Activated CD4-positive, alpha-beta T cell treated with anti-CD3 and anti-CD28 coated beads, Interleukin-10, Interleukin-2, amounts not matched to agents 100 ng/mL and 50 ng/mL, durations not matched to agents 16 hours and 8 hours (primary cell): Measurements from ENCODE around the gene GOLGB1.
A peak's percentile ranks its signal among the peaks of the same experiment; 100 is the strongest.
"Not testable (repeated sequence)": the region's sequence is repeated elsewhere in the genome, so short reads cannot be mapped to it uniquely, and the experiment has no call there.

Source experiments
- DNase-seq: peaks from one replicate; pipeline ENCODE4 v3.0.0-alpha.2; 2020

GOLGB1 gene

DNA sequence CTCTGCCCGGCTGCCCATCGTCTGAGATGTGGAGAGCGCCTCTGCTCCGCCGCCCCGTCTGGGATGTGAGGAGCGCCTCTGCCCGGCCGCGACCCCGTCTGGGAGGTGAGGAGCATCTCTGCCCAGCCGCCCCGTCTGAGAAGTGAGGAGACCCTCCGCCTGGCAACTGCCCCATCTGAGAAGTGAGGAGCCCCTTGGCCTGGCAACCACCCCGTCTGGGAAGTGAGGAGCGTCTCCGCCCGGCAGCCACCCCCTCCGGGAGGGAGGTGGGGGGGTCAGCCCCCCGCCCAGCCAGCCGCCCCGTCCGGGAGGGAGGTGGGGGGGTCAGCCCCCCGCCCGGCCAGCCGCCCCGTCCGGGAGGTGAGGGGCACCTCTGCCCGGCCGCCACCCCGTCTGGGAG, 60.8 kb downstream of the GOLGB1 start:
- not testable (repeated sequence) for DNase-seq

DNA sequence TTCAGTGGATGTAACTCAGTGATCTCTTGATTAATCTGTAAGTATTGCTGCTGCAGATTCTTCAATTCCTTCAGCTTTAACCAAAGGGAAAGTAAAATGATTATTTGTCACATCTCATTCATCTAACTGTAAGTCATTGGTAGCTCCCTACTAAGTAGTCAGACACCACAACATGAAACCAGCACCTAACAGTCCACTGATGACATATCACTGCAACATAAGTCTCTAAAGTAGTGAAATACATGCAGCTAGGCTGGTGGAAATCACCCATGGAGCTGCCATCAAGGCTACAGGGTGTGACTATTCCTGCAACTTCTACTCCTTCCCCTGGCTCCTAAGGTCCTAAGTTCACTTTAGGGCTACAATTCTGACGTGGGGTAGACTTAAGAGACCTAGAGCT, 67.7 kb downstream of the GOLGB1 start:
- peak; percentile 19 for DNase-seq

DNA sequence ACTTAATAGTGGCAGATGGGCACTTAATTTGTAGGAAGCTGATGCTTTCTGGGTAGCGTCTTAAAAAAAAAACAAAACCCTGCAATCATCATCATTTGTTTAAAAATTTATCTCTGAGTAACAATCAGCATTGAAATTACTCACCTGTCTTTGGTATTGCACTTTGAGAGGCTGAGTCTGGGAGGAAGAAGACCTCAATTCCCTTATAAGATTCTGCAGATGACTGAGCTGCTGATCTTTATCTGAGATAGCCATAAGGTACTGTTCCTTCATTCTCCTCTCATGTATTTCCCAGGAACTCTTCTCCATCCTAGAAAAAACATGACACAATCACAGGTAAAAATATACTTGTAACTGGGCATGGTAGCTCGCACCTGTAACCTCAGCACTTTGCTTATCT, 72.4 kb downstream of the GOLGB1 start:
- peak; percentile 30 for DNase-seq

DNA sequence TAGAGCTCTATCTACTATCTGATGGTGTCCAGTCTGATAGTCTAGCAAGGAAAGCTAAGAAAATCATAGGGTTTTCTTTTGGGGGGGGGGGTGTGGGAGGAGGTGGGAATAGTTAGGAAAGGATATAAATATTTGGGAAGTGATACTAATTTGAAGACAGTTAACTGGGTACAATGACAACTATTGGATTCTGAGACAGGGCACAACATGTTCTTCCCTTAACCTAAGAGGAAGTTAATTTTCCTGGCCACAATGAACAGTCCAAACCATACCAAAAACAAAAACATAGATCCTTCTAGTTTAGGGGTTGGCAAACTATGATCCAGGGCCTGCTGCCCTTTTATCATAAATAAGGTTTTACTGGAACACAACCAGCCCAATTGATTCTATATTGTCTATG, 78.9 kb downstream of the GOLGB1 start:
- DNase-seq, result no peak

DNA sequence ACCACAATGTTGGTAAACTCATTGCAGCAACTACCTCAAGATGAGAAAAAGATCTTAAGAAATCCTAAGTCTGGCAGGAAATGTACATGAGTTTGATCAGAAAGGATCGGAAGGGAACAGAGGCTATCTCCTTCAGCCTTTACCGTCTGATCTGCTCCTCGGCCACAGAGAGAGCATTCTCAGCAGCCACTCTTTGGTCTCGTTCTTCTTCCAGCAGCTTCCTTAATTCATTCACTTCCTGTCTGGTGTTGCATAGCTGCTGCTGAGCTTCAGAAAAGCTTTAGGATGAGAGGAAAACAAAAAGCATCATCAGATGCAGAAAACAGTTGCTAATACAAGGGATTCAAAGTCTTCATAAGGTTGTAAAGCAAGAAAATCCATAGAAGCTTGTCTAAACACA, 82.2 kb downstream of the GOLGB1 start:
- DNase-seq, result no peak

DNA sequence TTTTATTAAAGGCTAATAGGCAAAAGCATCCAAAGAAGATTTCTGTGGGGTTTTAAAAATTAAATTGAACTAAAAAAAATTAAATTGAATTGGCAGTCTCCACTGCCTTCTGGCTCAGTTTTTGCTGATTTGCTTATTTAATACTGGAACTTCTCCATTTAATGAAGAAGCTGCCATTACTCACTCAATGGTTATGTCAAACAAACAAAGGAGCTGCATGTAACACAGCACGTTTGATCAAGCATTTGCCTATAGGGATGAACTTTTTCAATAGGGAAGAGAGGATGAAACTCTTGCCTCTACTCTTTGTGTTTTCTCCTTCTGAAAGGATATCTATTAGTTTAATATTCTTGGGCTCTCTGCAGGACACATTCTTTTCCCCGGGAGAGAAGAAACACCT, 84.1 kb downstream of the GOLGB1 start:
- DNase-seq, result no peak

DNA sequence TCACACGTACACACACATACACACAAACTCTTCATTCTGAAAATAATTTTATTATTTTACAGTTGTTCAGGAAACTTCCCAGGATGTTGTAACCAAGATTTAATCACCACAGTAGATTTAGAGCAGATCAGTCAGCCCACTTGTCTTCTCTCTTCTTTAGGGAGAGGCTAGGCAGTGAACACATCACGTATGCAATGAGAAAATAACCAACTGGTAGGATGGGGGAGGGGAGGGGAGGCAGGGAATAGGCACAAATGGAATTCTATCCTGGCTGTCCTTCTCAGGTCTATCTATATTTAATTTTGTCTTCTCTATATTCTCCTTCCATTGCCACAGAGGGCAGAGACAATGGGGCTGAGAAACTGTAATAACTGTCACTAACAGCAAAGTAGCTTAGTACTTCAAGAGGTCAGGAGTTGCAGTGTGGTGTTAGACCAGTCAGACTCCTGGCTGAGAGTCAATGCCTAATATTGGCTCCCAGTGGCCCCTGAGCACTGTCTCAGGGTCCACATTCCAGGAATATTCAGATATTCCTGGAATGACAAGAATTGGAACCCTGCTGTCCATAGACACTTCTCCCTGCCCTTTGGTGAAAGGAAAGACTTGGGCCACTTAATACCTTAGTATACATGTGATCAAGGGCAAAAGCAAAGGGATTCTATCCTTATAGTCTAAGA, 86.2 kb downstream of the GOLGB1 start:
- DNase-seq, result no peak

DNA sequence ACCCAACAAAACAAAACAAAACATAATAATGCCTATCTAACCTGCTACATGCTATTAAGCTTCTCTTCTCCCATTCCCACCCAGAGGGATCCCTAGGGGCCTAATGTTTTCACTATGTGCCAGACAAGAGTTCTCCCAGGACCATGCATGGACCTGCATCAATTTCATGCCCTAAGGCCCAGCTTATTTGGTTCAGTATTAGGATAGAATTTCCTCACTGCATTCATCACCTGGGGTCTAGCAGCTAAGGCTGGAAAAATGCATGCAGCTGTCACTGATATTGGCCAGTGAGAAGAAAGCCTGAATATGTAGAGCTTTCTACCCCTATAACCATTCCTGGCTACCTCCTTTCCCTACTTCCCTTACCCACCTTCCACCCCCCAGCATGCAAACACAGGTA, 86.8 kb downstream of the GOLGB1 start:
- DNase-seq, result no peak

DNA sequence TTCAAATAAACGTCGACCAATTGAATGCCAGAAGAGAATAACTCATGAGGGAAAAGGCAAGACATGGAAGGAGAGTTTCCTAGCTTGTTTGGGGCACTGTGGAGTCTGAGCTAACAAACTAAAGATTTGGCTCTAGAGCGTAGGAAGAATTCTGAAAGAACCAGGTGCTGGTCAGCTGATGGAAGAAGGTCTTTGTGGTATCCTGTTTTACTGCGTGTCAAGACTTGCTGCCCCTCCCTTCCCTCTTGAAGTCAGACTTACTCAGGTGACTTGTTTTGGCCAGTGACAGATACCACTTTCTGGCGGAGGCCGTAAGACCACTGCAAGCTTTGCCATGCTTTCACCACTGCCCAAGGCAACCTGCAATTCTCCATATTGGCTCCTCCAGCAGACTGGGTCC, 88.2 kb downstream of the GOLGB1 start:
- DNase-seq, result no peak

DNA sequence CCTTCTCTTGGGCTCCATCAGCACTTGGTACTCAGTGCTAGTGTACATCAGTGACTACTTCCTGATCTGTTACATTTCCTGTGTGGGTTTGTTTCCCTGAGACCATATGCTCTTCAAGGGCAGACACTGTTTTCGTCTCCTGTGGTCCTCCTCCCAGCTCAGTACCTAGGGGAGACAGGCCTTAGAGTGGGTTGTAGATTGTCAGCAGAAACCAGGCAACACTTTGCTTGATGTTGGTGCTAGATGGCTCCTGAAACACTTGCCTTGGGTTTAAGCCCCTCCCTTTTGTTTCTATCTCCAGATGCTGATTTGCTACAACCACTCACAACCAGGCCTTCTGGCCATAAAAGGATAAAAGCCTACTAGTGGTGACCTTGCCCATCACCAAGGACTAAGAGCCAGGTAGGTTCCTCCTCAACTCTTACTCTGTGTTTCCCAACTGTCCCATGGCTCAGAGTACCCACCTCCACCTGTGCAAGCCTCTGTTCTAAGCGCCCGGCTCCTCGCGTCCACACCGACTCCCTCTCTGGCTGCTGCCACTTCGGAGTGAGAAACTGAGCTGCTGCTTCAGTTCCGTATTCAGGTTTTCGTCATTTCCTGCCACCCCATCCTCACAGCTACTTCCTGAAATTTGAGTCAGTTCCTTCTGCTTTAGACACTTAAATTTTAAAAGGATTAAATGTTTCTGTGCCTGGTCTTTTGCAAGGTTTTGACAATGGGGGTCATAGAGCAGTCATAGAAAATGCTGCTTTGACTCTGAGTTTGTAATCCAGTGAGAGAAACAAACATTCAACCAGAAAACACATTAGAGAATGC, 89.0 kb downstream of the GOLGB1 start, which contains the start of gene HCLS1:
HCLS1 (minus strand) TSS at position 548 of the 816 bp plus-strand sequence. CDS start 2,556 bp downstream, outside the sequence.
- DNase-seq, result peak; percentile 86

DNA sequence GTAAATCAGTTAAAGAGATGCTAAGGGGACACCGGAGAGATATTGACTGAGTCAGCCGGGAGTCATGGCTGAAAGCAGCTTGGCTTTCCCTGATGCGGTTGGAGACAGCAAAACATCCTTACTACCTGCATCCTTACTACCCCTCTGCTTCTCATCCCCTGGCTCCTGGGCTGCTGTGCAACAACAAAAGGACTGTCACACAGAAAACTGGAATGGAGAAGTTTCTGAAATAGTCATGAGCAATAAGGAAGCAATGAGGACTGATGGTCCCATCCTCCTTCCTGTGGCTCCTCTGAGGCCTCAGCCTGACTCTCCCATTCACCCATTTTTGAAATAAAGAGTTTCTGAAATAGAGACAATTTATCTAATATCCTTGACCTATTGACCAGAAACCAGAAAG, 90.0 kb downstream of the GOLGB1 start:
- DNase-seq, result no peak

DNA sequence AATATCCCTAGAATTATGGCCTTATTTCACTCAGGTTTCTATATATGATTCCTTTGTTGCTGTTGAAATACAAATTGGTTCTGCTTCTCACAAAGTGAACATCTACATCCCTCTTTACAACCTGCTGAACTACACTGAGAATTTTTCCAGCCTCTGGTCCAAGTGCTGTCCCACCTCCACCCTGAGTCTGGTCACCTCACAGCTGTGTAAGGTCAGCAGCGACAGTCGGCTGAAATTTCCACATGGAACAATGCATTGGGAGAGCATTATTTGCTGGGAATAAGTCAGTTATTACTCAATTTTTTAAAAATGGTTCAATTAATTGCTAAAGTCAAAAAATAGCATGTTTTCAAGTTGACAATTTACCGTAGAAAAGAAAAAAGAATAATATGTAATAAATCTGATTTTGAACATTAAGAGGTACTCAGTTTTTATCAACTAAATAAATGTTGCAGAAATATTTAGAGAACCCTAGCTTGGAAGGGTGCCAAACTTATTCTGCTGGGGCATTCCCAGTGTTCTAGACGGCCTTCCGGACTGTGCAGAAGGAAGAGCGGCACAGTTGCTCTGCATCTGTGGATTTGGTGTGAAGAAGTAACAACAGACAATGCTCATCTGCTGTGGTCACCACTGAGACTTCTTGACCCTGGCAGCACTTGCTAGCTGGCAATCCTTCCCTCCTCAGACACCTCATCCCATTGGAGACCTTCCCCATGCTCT, 90.7 kb downstream of the GOLGB1 start:
- no peak for DNase-seq

DNA sequence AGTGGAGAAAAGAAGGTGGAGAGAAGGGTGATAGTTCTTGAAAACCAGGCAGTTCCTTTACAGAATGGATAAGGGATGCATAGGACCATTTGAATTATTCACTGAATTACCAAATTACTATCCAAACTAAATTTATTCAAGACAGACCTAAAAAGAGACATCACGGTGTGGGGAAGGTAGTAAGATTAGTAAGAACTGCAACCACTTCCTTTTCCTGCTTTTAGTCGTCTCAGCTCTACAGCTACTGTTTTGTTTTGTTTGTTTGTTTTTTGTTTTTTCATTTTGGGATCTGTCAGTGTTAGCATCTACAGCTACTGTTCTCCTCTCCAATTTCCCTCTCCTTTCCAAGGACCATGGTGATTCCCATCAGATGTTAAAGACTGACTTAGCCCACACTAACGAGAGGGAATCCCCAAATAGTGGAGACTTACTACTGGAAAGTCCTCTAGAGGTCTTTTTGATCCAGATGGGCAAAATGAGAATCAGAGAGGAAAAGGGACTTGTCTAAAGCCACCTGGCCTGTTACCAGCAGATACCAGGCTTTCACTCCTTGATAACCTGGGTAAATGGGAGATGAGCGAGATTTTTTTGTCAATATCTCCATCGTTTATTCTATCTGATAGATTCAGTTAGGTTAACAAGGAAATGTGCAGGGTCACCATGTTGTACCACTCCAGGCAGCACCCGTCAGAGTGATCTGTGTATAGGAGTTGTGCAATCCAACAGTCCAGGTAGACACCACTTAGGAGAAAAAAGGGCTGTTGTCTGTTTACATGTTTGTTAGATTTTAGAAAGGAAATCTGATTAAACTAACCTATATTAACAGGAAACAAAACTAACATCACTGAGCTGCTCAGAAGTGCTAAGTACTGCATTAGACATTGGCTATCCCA, 94.8 kb downstream of the GOLGB1 start:
- peak; percentile 75 for DNase-seq

DNA sequence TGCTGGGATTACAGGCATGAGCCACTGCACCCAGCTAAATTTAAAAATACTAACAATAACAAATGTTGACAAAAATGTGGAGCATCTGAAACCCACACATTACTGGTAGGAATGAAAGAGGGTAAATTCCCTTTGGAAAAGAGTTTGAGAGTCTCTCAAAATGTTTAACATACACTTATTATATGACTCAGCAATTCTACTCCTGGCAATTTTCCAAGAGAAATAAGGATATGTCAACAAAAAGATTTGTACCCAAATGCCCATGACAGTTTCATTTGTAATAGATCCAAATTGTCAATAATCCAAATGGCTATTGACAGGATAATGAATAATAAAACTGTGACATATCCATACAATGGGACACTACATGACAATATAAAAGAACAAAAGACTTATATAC, 97.9 kb downstream of the GOLGB1 start:
- DNase-seq, result no peak

DNA sequence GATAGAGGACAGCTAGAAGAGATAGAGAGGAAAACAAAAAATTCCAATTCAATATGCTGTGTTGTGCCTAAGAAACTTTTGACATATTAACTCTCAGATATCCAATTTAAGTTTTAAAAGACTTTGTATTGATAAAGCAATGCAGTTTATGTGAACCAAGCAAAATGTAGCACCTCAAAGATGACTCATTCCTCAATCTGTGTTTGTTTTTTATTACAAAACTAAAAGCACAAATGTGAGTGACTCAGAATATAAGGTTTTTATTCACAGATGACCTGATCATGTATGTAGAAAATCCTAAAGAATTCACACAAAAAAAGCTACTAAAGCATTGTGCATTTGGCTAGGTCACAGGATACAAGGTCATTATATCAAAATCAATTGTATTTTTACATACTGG, 99.9 kb downstream of the GOLGB1 start:
- peak; percentile 37 for DNase-seq

DNA sequence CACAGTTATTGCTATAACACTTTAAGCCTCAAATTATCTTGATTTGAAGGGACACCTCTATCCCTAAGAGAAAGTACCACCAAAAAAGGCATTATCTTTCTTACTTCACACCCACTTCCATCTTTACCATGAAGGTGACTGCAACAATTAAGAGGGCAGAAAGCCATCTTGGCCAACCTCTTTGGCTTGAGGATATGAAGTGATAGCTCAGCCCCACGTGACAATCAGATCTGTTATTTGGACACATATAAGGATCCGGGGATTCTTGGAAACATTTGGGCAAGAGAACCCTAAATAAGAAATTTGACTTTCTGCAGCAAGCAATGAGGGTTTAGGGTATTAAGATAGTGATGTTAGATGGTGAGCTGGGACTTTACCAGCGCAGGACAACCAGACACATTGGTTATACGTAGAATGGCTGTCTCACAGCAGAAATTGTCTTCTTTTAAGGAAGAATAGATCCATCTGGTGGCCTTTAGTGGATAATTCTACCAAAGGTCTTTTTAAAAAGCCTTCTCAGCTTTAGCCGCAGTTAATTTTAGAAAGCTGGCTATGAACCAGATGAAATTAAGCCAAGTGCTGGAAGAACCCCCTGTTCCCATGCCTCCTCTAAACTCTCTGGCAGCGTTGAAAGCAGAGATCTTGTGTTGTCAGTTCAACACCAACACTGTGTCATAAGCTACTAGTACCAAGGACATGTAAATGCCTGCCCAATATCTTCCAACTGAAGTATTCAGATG, 101.2 kb downstream of the GOLGB1 start:
- DNase-seq, result no peak

DNA sequence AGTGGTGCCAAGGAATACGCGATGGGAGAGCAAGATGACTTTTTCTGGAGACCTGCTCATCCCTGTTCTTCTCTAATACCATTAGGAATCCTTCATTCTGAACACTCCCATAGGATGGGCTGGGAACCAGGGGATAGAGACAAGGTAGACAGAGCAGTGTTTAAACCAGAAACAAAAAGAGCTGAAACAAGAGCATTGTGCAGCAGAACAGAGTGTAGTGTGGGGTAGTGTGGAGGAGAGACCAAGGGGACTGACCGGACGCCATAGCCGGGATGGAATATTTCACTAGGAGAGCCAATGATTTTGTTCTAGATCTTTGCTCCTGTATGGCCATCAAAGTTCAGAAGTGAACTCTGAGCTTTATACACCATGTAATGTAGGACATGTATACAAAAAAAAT, 104.5 kb downstream of the GOLGB1 start:
- DNase-seq, result no peak

DNA sequence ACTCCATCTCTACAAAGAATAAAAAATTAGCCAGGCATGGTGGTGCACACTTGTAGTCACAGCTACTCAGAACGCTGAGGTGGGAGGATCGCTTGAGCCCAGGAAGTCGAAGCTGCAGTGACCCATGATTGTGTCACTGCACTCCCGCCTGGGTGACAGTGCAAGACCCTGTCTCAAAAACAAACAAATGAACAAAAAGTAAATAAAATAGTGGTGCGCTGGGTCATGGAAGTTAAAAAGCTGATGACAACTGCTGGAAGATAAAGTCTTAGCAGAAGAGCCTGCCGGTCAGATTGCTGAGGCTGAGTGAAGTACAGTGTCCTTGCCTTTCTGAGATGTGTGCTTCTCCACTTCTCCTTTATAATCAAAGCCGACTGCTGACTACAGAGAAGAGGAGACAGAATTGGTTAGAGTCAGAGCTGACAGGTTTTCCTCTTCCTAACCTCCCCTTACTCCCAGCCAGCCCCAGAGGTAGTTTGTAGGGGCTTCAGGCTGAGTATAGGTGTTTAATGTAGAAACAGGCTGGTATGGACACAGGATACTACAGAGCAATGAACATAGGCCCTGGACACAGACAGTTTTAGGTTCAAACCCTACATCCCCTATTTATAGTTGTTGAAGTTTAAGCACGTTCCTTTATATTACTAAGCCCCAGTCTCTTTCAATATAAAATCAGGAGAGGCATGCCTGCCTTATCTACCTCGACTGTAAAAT, 106.8 kb downstream of the GOLGB1 start:
- DNase-seq, result no peak

DNA sequence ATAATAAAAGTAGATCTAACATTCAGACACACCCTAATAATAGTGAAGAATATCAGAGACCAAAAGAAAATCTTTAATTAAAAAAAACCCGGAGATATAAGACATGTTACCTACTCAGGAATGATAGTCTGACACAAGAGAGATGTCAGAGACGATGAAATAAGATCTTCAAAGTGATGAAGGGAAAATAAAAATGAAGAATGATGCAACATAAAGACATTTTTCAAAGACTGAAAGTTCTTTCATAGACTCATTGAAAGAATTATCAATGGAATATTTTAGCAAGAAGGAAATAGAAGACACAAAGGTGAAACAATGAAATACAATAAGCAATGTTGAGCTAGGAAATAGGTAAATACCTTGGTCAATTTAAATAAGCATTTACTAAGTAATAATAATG, 108.4 kb downstream of the GOLGB1 start:
- DNase-seq, result no peak

DNA sequence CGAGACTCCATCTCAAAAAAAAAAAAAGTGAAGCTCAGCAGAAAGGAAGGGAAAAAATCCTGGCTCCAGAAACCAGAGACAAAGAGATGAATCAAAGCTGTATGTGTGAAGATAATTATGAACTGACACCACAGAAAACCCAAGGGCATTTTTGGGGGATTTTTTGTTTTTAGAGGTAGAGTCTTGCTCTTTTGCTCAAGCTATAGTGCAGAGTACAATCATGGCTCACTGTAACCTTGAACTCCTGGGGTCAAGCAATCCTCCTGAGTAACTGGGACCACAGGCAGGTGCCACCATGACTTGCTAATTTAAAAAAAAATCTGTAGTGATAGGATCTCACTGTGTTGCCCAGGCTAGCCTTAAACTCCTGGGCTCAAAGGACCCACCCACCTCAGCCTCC, 111.6 kb downstream of the GOLGB1 start:
- no peak for DNase-seq

DNA sequence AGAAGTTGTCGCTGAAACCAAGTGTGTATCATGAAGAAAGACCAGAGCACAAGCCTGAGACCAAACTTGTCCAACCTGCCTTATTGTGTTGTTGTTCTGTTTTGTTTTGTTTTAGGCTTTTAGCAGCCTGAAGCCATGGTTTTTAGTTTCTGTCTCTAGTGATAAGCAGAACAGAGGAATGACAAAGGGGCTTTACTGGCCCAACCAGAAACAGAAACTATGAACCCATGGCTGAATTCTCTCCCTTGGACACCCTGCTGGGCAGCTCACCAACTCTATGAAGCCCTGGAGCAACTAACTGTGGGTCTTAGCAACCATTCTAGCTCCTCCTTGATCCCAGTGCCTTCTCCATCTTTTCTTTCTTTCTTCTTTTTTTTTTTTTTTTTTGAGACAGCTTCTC, 119.2 kb downstream of the GOLGB1 start:
- DNase-seq, result no peak
